T-helper 1 cell (primary cell): ENCODE measurements around the gene DCDC2.
A peak's percentile ranks its signal among the peaks of the same experiment; 100 is the strongest.

Source experiments
- DNase-seq, 5 donors: peaks; one replicate each; pipeline ENCODE4 v3.0.0-alpha.2; 2012 to 2020

Gene DCDC2

GRCh38 chr6:24140591-24140990, 217.3 kb downstream of the DCDC2 start:
- no peak for DNase-seq

- DNase-seq, result no peak
These were observed 218.2 kb downstream of the DCDC2 start for GRCh38 chr6:24139639-24140038.

- no peak for DNase-seq
These were observed 218.8 kb downstream of the DCDC2 start for GRCh38 chr6:24139080-24139479.

- no peak for DNase-seq
These were observed 226.1 kb downstream of the DCDC2 start for GRCh38 chr6:24131751-24132150.

GRCh38 chr6:24127316-24127715, 230.5 kb downstream of the DCDC2 start:
- no peak for DNase-seq

- DNase-seq, result peak in 2 of 5 donors; percentile 1 to 5
These were observed 231.2 kb downstream of the DCDC2 start for GRCh38 chr6:24126586-24127192.

GRCh38 chr6:24125980-24126379, 231.9 kb downstream of the DCDC2 start, which contains the start of gene NRSN1:
TSS of gene NRSN1 (plus strand) at chr6:24126215. CDS start at chr6:24134328, 8,113 bp downstream.
- DNase-seq, result no peak

GRCh38 chr6:24122139-24122538, 235.7 kb downstream of the DCDC2 start:
- no peak for DNase-seq
